HT-29 (cell line): ENCODE measurements around the gene GADD45B. TPM values are rescaled to one million over a fixed set of nuclear protein-coding genes. Genes with fewer than 3 reads are reported as not detected.
"Not testable (repeated sequence)": the region's sequence is repeated elsewhere in the genome, so short reads cannot be mapped to it uniquely, and the experiment has no call there.

Source experiments
- DNase-seq: peaks from one replicate; pipeline ENCODE4 v3.0.0-alpha.2; 2015; ENCODE audit warnings: low spot score
- total RNA-seq: library from RNA; depleted of rRNA; stranded (reverse); fragments of >200 nt; shearing (Covaris generic); gene quantifications from 2 replicates; pipeline ENCODE4 v1.2.3, GENCODE V29; 2014

GADD45B gene
- total RNA-seq, 1 experiment from 2014 or later, result 15.2 TPM

DNA sequence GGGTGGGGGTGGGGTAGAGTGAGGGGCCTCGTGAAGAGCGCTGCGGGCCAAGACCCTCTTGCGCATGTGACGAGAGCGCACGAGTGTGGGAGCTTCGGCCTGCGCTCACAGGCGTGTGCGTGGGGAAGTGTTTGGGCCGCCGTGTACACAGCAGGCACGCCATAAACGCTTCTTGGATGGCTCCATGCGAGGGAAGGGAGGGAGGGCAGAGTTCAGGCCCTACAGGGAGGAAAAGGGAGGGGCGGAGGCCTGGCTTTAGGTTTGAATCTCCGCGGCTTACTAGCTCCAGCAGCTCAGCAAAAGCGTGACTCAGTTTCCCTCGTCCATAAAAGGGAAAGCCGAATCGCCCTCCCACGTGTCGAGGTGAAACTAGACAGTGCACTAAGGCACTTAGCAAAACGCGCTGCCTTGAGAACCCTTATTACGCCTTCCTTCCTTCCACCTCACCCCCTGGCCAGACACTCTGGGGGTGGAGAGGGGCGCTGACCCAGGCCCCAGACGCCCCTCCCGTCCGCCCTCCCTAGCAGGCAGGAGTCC is 12.5 kb downstream of the GADD45B start:
- no peak for DNase-seq

DNA sequence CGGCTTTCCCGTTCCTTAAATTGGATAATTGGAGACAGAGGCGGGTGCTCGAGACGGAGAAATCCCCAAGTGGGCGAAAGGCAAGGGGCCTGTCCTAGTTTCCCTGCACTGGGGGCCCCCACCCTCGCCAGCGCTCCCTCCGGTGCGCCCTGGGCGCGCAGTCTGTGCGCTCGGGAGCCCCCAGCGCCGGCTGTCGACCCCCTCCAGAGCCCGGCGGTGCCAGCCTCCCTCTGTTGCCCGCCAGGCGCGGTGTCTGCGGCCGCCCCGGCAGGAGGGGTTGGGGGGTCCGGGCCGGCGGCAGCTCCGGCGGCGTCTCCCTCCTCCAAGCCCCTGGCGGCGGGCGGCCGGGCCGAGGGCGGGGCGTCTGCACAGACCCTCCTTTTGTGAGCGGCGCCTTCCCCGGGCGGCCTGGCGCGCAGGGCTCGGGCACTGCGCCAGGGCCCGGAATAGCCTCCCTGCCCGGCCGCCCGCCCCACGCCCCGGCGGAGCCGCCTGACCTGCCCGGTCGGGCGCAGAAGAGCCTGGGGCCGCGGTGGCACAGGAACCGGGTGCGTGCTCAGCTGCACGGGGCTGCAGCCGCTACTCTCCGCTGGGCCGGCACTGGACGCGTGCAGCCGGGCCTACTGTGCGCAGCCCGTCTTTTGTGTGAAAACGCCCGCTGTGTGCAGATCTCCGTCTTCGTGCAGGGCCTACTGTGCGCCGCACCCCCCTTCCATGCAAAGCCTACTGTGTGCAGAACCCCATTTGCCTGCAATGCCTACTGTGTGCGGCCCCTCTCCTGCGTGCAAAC is 13.2 kb downstream of the GADD45B start:
- DNase-seq, result peak; percentile 58

GRCh38 chr19:2490659-2491058 is 14.7 kb downstream of the GADD45B start:
- DNase-seq, result no peak

- peak; percentile 86 for DNase-seq
Observed at GRCh38 chr19:2491130-2491801, 15.3 kb downstream of the GADD45B start.

GRCh38 chr19:2492870-2493269 is 16.9 kb downstream of the GADD45B start:
- DNase-seq, result no peak

- DNase-seq, result not testable (repeated sequence)
Observed at GRCh38 chr19:2493448-2493847, 17.5 kb downstream of the GADD45B start.

- no peak for DNase-seq
Observed at GRCh38 chr19:2494084-2494446, 18.1 kb downstream of the GADD45B start.

DNA sequence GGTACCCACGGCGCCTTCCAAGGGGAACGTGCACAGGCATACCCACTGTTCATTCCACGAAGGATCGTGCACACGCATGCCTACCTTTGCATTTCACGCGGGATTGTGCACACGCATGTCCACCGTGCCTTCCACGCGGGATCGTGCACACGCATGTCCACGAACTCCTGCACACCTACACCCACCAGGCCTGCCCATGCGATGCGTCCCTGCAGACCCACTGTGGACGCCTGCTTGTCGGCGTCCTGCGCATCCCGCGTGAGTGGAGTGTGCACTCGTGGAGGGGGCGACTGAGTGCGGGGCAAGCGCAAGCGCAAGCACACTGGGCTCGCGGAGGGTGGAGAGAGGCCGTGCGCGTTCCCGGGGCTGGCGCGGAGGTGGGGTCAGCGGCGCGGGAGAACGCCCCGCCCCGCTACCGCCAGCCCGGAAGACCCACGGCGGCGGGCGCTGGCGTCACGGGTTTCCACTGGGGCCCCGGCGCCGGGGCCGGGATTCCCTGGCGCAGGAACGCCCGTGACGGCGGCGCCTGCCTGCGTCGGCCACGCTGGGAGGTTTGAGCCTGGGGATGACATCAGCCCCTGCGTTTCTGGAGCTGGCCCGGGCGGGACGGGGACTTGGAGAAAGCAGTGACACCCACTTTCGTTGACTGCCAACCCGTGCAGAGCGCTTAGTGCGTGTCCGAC is 18.7 kb downstream of the GADD45B start:
- DNase-seq, result peak; percentile 32

DNA sequence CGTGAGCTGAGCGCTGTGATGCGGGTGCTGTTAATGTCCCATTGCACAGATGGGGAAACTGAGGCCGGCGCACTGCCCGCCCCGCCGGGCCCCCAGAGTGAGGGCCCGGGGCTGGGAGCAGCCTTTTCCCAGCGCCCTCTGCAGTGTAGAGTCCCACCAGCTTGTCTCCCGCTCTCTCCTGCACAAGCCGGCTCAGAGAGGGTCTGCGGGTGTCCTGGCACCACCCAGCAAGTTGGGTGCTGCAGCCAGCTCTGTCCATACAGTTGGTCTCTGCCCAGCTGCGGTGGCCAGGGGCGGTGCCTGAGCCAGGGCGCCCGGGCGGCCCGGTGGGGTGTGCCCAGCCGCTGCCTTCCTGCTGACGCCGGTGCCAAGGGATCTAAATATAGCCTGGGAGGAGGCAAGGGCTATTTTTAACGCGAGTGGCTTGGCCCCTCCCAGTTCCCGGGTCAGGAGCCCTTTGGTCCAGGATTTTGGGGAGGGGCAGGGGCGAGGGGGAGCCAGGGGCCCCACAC is 19.3 kb downstream of the GADD45B start:
- peak; percentile 69 for DNase-seq

DNA sequence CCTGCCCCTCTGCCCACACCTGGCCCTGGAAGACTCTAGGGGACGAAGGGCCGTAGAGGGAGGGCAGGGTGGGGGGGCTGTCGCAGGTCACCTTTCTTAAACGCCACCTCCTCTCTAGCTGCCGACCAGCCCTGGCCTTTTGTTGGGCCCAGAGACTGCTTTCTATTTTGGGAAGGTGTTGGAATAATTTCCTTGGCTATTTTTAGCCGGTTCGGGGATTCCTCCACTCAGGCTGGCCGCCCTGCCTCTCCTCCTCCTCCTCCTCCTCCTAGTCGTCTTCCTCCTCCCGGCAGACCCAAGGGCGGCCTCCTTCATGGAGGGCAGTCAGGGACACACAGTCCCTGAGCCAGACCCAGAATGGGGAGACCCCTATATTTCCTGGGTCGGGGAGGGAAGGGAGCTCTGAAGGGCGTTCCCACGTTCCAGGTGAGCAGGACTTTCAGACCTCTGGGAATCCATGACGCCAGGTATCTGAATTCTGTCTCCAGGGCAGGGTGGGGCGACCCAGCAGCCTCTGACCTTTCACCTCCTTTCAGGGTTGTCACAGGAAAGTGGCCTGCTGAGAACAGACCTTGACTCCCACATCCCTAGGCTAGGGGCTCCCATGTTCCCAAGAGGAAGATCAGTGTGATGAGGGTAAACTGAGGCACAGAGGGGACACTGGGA is 19.9 kb downstream of the GADD45B start:
- DNase-seq, result no peak

- no peak for DNase-seq
Observed at GRCh38 chr19:2497186-2497585, 21.3 kb downstream of the GADD45B start.

DNA sequence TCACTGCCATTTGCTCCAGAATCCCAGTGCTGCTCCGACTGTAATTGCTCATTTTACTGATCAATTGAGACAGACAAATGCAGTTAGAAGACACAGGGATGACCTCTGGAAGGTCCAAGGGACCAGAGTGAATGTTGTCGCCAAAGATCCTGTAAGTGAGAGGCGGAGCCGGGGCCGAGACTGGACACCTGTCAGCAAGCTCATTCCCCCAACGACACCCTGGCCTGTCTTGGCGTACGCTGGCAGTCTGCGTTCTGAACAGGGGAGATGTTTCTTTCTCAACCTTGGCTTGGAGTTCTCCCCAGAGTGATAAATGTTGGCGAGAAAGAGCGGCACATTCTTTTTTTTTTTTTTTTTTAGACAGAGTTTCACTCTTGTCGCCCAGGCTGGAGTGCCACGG is 24.2 kb downstream of the GADD45B start:
- no peak for DNase-seq

- DNase-seq, result no peak
Observed at GRCh38 chr19:2500841-2501261, 24.9 kb downstream of the GADD45B start.

DNA sequence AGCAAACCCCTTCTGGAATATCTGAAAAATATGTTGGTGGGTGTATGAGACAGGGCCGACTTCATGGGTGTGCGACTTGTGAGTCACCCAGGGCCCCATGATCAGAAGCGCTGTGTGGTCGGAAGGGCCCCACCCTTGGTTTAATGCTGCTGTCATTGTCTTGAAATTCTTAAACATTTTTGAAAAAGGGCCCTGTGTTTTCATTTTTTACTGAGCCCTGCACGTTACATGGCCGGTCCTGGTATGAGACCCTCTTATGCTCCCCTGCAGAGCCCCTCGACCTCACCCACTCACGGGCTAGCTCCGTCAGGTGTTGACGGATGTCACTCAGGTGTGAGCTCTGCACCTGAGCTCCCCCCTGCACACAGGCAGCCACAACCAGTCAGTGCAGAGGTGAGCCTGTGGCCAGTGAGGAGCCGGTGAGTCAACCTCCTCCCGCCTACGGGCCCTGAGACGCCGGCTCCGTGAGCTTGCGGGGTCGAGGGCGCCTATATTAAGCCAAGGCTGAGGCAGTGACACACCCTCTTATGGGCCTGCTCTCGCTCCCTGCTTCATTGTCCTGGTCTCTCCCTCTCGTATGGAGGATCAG is 27.7 kb downstream of the GADD45B start:
- peak; percentile 41 for DNase-seq

GRCh38 chr19:2506656-2507055 is 30.7 kb downstream of the GADD45B start:
- not testable (repeated sequence) for DNase-seq

GRCh38 chr19:2507109-2507508 is 31.2 kb downstream of the GADD45B start:
- peak; percentile 77 for DNase-seq

DNA sequence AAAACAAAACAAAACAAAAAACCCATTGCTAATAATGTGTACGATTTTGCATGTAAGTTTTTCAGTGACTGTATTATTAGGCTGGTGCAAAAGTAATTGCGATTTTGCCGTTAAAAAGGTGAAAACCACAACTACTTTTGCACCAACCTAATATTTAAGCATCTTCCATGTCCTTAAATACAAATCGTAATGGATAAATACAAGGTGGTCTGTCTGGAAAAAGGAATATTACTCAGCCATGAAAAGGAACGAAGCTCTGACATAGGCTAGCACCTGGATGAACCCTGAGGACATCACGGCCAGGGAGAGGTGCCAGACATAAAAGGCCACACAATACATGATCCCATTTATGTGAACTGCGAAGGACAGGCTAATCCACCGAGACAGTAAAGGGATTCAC is 33.2 kb downstream of the GADD45B start:
- DNase-seq, result no peak

DNA sequence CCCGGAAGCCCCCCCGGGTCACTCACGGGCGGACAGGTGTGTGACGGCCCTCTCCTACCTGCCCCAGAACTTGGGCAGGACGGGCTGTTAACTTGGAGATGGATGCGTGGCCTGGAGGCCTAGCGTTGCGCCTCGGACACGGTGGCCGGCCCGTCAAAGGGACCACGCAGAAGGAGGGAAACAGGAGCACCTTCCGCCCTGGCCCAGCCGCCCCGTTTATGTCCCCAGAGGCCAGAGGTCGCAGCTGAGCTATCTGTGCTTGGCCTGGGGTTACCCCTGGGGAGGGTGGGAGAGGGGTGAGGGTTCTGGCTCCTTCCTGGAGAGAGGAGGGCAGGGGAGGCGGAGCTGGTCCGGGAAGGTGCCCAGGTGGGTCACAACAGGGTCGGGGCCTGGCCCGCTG is 35.6 kb downstream of the GADD45B start:
- no peak for DNase-seq

- no peak for DNase-seq
Observed at GRCh38 chr19:2511991-2512390, 36.1 kb downstream of the GADD45B start.

DNA sequence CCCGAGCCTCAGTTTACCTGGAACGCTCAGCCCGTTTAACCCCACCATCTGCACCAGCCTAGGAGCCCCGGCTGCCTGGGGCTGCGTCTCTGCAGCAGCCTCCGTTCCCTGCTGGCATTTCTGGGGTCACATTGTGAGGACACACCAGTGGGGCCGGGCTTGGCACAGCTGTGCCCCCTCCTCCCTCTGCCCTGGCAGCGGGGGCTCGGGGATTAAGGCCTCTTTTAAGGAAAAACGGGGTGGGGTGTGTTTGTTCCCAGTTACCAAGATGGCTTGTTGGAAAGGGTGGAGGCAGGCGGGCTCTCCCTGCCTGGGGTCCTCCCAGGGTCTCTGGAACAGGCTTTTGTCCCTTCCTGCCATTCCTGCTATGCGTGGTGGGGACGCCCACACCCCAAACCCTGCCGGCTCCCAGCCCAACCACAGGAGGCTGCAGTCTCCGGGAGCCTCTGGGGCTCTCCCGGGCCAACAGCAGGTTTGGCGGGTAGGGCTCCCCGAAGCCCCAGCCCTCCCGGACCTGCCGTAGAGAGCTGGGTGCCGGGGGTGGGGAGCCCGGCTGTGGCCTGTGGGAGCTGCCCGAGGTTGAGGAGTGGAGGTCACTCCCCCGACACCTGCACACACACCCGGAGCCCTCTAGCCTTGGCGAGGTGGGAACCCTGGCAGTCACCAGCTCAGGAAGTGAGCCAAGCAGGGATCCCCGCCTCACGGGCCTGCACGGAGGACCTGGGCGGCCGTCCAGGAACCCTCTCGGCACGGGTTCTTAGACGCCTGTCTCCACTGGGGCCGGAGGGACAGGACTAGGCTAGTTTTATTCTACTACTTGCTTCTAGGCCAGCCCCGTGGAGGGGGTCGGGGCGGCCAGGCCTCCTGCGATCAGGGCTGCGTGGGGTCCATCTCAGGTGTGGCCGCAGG is 36.9 kb downstream of the GADD45B start:
- no peak for DNase-seq
